OCI-LY7 (cell line): ENCODE results near the gene ASMT.

Experiments
- CTCF ChIP-seq: fragments of 200-600 bp; sonication (generic); conservative IDR thresholded peaks from 2 replicates; pipeline ENCODE4 v1.5.1; 2014; ENCODE audit warnings: mild to moderate bottlenecking, antibody characterized with exemption, low read length, moderate library complexity, mixed read lengths
- EZH2phosphoT487 ChIP-seq: fragments of 200-600 bp; sonication (generic); IDR thresholded peaks from 2 replicates; pipeline ENCODE4 v1.6.1; 2018; ENCODE audit warnings: low read depth, borderline replicate concordance, mild to moderate bottlenecking, mixed run types, antibody characterized with exemption, low read length, moderate library complexity, mixed read lengths

- TF ChIP-seq CTCF (no peak), EZH2phosphoT487 (no peak)
These were observed 15.7 kb upstream of the ASMT start for GRCh38 chrX:1598876-1599790.
